PFSK-1 (cell line): ENCODE measurements around the gene USHBP1.

ENCODE experiments used
- FOXP2 ChIP-seq: optimal IDR thresholded peaks from 2 replicates; pipeline ENCODE3; 2011; ENCODE audit warnings: borderline replicate concordance, control low read depth, inconsistent platforms; ENCODE audit not compliant: insufficient read depth; ENCODE audit errors: extremely low read length, extremely low read depth
- POLR2AphosphoS5 ChIP-seq: IDR thresholded peaks from 2 replicates; pipeline ENCODE4 v1.6.1; 2012; ENCODE audit warnings: low read depth, mild to moderate bottlenecking, control low read depth, low read length, moderate library complexity
- REST ChIP-seq, 2 experiments: IDR thresholded peaks; 2 replicates each; pipeline versions ENCODE4 v1.6.1 to v1.8.0; 2011 to 2012; ENCODE audit warnings: low read depth in 2 of 2, low read length in 2 of 2, control low read depth in 1 of 2, inconsistent platforms in 1 of 2, mild to moderate bottlenecking in 1 of 2, moderate library complexity in 1 of 2; ENCODE audit not compliant: insufficient read depth in 1 of 2
- SIN3A ChIP-seq: IDR thresholded peaks from 2 replicates; pipeline ENCODE4 v1.6.1; 2012; ENCODE audit warnings: mild to moderate bottlenecking, low read length, moderate library complexity, borderline replicate concordance; ENCODE audit not compliant: insufficient read depth
- TAF1 ChIP-seq: IDR thresholded peaks from 2 replicates; pipeline ENCODE4 v1.6.1; 2012; ENCODE audit warnings: low read length, control low read depth, borderline replicate concordance; ENCODE audit not compliant: insufficient read depth

USHBP1 gene

GRCh38 chr19:17305517-17306284 is 41.2 kb upstream of the USHBP1 start, which contains the start of gene MRPL34:
Gene MRPL34, plus strand, starts transcription at chr19:17305872. Its CDS starts 21 bp downstream, at chr19:17305893.
- TF ChIP-seq TAF1 (peak; percentile 75), SIN3A (no peak), POLR2AphosphoS5 (peak; percentile 74), REST (IDR thresholded peaks at IDR 0.05; ENCODE audit: insufficient read depth in 1 of 2, low read depth in 2 of 2, low read length in 2 of 2) (no peak), FOXP2 (peak; percentile 93)

GRCh38 chr19:17305216-17305516 is 40.6 kb upstream of the USHBP1 start:
- no peak for TF ChIP-seq POLR2AphosphoS5
- no peak for TF ChIP-seq TAF1
- TF ChIP-seq SIN3A: no peak
- no peak for TF ChIP-seq REST (IDR thresholded peaks at IDR 0.05; ENCODE audit: insufficient read depth in 1 of 2, low read depth in 2 of 2, low read length in 2 of 2)
- no peak for TF ChIP-seq FOXP2

- no peak for TF ChIP-seq TAF1
- no peak for TF ChIP-seq REST (IDR thresholded peaks at IDR 0.05; ENCODE audit: insufficient read depth in 1 of 2, low read depth in 2 of 2, low read length in 2 of 2)
- TF ChIP-seq POLR2AphosphoS5: no peak
- no peak for TF ChIP-seq SIN3A
- no peak for TF ChIP-seq FOXP2
Observed at GRCh38 chr19:17304386-17305215, 40.1 kb upstream of the USHBP1 start.

- TF ChIP-seq POLR2AphosphoS5 (no peak), FOXP2 (no peak), TAF1 (no peak), SIN3A (no peak), REST (IDR thresholded peaks at IDR 0.05; ENCODE audit: insufficient read depth in 1 of 2, low read depth in 2 of 2, low read length in 2 of 2) (no peak)
Observed at GRCh38 chr19:17303940-17304267, 39.4 kb upstream of the USHBP1 start.
